Stimulated activated CD4-positive, alpha-beta T cell treated with anti-CD3 and anti-CD28 coated beads, Interleukin-4, amount 100 ng/mL, for 4 hours (primary cell): Measurements from ENCODE around the gene ANKRD36B.
"Not testable (repeated sequence)": the region's sequence is repeated elsewhere in the genome, so short reads cannot be mapped to it uniquely, and the experiment has no call there.

Experiments
- DNase-seq, 2 experiments: peaks; one replicate each; pipeline ENCODE4 v3.0.0-alpha.2; 2020

The ANKRD36B gene

DNA sequence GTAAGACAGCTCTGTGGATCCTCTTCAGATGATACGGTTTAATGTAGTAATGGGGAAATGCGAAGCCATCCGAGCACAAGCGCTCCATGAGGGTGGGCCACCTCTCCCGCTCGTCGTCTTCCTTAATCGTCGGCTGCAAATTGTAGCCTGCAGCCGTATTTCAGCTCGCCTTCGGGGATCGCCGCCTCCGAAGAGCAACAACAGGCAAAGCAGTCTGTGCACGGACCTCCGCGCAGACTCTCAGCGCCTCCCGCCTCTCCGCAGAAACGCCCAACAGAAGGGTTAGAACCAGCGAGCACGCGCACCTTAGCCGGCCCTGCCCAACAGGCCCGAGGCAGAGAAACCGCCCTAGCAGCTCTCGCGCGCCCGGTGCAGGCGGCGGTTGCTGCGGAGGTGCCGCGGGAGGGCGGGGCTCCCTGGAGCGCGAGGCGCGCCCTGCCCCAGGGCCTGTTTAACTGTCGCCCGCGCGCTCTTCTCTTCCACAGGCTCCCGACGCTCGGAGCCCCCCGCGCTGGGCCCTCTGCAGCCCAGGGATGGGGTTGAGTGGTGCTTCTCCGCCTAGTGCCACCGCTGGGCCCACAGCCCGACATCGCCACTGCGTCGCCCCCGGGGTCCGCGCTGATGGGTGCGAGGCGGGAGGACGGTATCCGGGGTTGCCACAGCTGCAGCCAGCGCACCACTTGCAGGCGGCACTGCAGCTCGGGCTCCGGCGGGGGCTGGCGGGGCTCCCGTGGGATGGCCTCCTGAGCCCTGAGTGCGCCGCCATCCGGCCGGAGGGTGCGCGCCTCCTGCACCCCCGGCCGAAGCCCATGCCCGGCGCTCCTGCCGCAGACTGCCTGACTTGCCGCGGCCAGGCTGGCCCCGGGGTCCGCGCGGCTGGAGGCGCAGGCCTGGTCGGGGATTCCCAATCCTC is at the start of gene ANKRD36B:
TSS of gene ANKRD36B (minus strand) at position 280 of the 913 bp plus-strand sequence. CDS start at position 88, 192 bp downstream.
- peak; percentile 62 to 70 for DNase-seq

DNA sequence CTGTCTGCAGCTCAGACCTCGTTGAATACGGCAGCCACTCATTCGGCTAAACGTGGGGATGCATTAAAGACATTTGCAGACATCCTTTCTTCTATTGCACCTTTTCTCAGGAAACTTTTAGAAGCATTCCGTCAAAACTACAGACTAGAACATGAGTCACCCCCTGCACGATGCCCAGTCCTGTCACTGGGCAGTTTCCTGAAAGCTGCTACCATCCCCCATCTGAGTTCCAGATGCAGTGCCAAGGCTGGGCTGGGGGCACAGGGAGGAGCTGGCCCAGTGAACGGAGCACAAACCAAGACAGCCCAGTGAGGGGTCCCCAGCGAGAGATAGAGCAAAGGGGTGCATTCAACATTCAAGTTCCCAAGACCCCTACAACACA is 36.4 kb upstream of the ANKRD36B start:
- not testable (repeated sequence) for DNase-seq

DNA sequence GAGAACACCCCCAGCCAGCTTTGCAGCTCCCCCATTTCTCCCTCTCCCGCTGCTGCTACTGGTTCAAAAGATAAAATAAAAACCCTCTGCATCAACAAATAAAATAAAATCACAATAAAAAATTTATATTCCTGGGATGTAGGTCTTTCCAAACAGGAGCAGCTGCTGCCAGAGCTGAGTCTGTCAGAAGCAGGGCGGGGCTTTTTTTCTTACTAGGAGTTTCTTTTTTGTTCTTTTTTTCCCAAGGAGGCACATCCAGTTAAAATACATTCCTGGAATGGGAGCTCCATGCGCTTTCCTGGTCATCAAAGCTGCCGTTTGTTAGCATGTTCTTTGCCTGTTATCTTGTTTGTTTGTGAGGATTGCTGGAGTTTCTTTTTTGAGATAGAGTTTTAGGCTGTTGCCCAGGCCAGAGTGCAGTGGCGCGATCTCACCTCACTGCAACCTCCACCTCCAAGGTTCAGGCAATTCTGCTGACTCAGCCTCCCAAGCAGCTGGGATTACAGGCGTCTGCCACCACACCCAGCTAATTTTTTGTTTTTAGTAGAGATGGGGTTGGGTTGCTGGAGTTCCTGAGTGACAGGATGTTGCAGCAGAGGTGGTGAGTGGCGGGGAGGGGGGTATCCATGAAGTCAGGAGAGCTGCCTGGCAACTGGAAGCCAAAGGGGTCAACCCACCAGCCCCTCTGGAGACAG is 35.8 kb upstream of the ANKRD36B start:
- not testable (repeated sequence) for DNase-seq

- not testable (repeated sequence) for DNase-seq
Measured at GRCh38 chr2:97622976-97623375, 33.3 kb upstream of the ANKRD36B start.

DNA sequence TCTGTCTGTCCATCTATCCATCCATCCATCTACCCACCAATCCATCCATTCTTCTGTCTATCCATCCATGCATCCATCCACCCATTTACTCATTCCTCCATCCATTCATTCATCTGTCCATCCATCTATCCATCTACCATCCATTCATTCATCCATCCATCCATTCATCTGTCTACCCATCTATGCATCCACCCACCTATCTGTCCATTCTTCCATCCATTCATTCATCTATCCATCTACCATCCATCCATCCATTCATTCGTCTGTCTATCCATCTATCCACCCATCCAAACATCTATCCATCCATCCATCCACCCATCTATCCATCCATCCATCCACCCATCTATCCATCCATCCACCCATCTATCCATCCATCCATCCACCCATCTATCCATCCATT is 30.8 kb upstream of the ANKRD36B start:
- DNase-seq: not testable (repeated sequence)

DNA sequence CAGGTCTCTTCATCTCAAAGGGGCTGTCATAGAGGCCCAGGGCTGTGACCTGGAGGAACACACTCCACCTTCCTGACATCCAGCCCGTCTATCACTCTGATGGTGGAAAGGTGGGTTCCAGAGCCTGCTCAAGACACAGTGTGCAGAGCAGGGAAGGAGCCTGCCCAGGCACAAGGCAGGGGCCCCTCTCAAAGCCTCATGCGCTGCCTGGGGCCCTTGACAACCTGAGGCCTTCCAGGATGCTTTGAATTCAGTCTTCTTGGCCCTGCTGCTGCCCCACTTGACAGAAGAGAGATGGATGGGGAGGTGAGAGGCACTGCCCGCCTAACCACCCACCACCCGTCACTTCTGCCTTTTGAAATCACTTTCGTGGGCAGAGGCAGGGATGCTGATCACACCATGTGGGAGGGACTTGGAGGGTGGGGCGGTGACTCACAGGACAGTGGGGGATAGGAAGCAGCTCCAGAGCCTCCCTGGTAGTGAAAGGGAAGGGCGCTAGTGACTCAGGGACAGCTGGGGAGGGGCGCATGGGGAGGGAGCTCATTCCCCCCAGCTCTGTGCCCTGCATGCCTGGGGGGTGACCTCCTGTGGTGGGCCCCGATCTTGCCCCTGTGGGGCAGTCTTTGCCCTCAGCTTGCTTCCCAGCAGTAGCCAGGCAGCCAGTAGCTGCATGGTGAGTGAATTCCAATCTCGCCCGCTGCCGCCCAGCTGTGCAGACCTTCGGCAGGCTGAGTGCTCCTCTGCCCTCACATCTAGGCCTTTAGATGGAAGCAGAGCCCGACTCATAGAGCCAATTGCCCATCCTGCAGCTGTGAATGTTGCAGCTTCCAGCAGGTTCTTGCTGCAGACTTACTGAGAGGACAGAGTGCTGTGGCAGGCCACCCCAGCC is 29.5 kb upstream of the ANKRD36B start:
- DNase-seq: not testable (repeated sequence)

DNA sequence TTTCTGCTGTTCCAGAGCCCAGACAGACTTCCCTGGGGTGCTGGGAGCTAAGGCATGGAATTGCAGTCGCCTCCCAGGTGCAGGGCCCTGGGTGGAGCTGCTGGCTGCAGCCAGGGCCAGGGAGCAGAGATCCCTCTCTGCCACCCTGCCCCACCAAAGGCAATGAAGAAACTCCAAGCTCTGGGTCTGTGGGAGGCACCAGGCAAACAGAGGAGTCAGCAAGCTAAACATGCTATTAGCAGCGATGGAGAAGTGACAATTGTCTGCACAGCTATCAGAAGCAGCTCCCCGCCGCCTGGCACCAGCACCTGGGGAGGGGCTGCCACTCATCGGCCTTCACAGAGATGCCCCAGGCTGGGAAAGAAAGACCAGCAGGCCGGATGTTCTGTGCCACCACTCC is 28.2 kb upstream of the ANKRD36B start:
- no peak for DNase-seq

- DNase-seq: not testable (repeated sequence)
Measured at GRCh38 chr2:97615746-97616145, 26.1 kb upstream of the ANKRD36B start.

DNA sequence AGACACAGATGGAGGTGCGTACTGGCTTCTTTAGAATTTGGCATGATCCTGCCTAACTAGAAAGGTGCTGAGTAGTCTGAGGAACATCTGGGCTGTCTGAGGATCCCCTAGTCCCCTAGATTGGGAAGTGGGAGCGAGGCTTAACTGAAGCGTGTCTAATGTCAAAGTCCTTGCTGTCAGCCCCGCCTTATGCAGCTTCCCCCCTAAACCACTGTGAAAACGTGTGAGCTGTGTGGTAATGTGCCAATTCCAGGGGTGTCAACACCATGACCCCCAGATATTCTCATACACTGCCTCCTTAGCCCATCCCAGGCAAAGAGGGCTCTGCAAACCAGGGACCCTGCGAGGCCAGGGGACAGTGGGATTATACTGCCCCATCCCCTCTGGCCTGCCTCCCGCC is 22.2 kb upstream of the ANKRD36B start:
- not testable (repeated sequence) for DNase-seq

GRCh38 chr2:97608745-97609144 is 19.1 kb upstream of the ANKRD36B start:
- not testable (repeated sequence) for DNase-seq

DNA sequence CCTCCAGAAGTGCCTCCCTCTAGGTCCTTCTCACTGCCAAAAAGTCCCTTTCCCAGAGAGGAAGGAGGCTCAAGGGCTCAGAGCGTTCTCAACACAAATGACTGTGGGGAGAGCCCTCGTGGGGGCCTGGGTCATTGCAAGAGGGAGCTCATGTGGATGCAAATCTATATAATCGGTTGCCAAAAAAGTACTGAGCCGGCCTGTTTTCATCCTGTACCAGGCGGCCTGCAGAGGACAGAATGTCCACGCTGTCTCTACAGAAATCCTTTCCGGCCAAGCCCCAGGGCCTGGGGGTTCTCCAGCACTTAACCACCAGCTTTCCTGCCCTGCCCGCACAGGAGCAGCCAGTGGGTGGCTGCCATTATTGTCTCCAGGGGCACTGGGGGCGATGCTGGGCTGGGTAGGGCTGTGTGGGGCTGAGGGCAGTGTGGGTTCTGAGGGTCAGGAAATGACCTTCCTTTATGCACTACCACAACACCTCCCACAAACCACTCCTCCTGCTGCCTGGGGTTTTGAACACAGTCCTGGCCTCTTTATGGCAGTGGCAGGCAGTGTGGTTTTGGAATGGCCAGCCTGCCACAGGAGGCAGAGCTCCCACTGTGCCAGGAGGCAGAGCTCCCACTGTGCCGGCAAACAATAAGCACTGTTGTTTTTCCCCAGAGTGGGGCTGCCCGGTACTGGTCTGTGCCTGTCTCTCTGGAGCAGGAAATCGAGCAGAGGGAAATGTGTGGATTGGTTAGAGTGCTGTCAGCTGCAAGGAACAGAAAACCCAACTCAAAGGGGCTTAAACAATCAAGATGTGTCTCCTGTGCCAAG is 16.1 kb upstream of the ANKRD36B start:
- not testable (repeated sequence) for DNase-seq

GRCh38 chr2:97605109-97605508 is 15.4 kb upstream of the ANKRD36B start:
- not testable (repeated sequence) for DNase-seq

DNA sequence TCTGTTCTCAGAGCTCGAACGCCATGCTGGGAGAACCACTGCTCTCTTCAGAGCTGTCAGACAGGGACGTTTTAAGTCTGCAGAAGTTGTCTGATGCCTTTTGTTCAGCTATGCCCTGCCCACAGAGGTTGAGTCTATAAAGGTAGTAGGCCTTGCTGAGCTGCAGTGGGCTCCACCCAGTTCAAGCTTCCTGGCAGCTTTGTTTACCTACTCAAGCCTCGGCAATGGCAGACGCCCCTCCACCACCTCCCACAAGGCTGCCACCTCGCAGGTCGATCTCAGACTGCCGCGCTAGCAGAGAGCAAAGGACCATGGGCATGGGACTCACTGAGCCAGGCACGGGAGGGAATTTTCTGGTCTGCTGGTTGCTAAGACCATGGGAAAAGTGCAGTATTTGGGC is 11.9 kb upstream of the ANKRD36B start:
- not testable (repeated sequence) for DNase-seq

DNA sequence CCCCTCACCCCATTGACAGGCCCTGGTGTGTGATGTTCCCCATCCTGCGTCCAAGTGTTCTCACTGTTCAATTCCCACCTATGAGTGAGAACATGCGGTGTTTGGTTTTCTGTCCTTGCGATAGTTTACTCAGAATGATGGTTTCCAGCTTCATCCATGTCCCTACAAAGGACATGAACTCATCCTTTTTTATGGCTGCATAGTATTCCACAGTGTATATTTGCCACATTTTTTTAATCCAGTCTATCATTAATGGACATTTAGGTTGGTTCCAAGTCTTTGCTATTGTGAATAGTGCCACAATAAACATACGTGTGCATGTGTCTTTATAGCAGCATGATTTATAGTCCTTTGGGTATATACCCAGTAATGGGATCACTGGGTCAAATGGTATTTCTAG is 6.5 kb upstream of the ANKRD36B start:
- DNase-seq: not testable (repeated sequence)

- not testable (repeated sequence) for DNase-seq
Measured at GRCh38 chr2:97593520-97593919, 3.8 kb upstream of the ANKRD36B start.

- DNase-seq: peak; percentile 58 to 68
Measured at GRCh38 chr2:97590515-97591394, 1.1 kb upstream of the ANKRD36B start.

DNA sequence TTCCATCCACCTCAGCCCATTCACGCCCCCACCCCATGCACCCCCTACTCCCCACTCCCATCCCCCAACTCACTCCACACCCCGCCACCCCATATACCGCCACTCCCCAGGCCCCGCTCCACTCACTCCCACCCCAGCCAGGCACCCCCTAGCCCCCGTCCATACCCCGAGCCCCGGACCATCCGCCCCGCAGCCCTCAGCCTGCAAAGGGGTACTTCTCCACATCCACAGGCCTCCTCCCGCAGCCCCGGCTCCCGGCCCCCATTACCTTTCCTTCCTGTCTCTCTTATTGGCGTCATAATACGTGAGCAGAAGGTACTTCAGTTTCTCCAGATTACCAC is 450 bp downstream of the ANKRD36B start:
- not testable (repeated sequence) for DNase-seq

GRCh38 chr2:97565674-97566073 is 24.0 kb downstream of the ANKRD36B start:
- DNase-seq: not testable (repeated sequence)

DNA sequence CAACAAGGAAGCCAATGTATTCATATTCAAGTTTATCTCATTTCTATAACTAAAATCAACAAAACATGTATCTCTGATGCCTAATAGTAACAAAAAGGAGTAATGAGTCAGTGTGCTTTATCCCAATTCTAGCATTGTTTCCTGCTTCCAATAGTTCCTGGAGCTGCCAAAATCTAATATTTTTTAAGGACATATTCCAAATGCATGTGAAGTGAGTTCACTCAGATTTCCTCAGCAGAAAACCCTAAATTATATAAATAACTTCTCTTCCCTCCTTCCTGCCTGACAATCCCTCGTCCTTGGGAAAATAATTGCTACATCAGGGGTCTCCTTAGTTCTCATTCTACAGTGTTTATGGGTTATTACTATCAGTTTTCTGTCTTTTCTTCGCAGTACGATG is 37.3 kb downstream of the ANKRD36B start:
- DNase-seq: not testable (repeated sequence)

DNA sequence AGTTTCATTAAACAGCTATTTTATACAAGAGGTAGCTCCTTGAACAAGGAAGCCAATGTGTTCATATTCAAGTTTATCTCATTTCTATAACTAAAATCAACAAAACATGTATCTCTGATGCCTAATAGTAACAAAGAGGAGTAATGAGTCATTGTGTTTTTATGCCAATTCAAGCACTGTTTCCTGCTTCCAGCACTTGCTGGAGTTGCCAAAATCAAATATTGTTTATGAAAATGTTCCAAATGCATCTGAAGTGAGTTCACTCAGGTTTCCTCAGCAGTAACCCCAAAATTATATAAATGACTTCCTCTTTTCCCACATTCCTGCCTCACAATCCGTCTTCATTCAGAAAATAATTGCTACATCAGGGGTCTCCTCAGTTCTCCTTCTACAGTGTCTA is 39.2 kb downstream of the ANKRD36B start:
- not testable (repeated sequence) for DNase-seq

GRCh38 chr2:97549058-97549457 is 40.6 kb downstream of the ANKRD36B start:
- DNase-seq: not testable (repeated sequence)
